ENCODE results near the gene FREM1. TPM values are rescaled to one million over a fixed set of nuclear protein-coding genes. Genes with fewer than 3 reads are reported as not detected.

Gene FREM1
- total RNA-seq, 4 donors from 2014 or later, result 0.53 to 2.8 (median 1.5) TPM

- intact Hi-C loops (cut with DNase I; ENCODE audit: low total_unique reads), result loop anchor here (2.0 kb wide), 1 partner anchor 67 kb away; no protein-coding TSS in a partner anchor
- no peak for DNase-seq (ENCODE audit: low spot score in 2 of 2)
- H3K4me3 ChIP-seq (ENCODE audit: low read depth, poor library complexity, severe bottlenecking), result no peak overlapping the region
- no peak for TF ChIP-seq POLR2A (IDR thresholded peaks at IDR 0.05)
- no peak for TF ChIP-seq CTCF (IDR thresholded peaks at IDR 0.05)
These were observed 96.0 kb downstream of the FREM1 start for GRCh38 chr9:14814249-14814628.

- WGBS, 2 donors, result 52 to 58% methylated on average over 12 of the region's 12 CpGs
- no peak overlapping the region for H3K4me3 ChIP-seq (ENCODE audit: low read depth, poor library complexity, severe bottlenecking)
- TF ChIP-seq CTCF (IDR thresholded peaks at IDR 0.05), result no peak
- intact Hi-C loops (cut with DNase I; ENCODE audit: low total_unique reads), result loop anchor here (2.0 kb wide), 1 partner anchor 67 kb away; no protein-coding TSS in a partner anchor
- no peak for DNase-seq (ENCODE audit: low spot score in 2 of 2)
These were observed 96.6 kb downstream of the FREM1 start for GRCh38 chr9:14813336-14814248.

- TF ChIP-seq CTCF (IDR thresholded peaks at IDR 0.05) (no peak), POLR2A (IDR thresholded peaks at IDR 0.05) (no peak)
- WGBS, 2 donors, result 87 to 90% methylated on average over 6 of the region's 6 CpGs
- intact Hi-C loops (cut with DNase I; ENCODE audit: low total_unique reads), result no loop called here
- H3K4me3 ChIP-seq (ENCODE audit: low read depth, poor library complexity, severe bottlenecking), result no peak overlapping the region
- no peak for DNase-seq (ENCODE audit: low spot score in 2 of 2)
These were observed 97.4 kb downstream of the FREM1 start for GRCh38 chr9:14812806-14813205.

DNA sequence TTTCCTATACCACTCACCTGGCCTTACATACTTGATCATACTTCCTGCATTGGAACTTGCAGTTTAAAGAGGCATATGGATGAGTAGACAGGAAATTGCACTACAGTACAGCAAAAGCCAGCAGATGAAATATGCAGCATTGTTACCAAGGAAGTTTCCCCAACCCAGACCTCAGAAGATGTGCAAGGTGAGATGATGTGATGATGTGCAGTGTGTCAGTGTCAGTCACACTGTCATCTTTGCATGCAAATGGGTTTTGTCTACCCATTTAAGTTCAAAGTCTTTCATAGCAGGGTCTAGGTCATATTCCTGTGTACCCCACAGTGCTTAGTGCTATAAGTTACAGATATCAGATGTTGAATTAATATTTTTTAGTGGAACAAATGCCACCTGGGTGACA is 98.4 kb downstream of the FREM1 start:
- H3K4me3 ChIP-seq (ENCODE audit: low read depth, poor library complexity, severe bottlenecking), result no peak overlapping the region
- intact Hi-C loops (cut with DNase I; ENCODE audit: low total_unique reads), result no loop called here
- TF ChIP-seq POLR2A (IDR thresholded peaks at IDR 0.05), result no peak
- TF ChIP-seq CTCF (IDR thresholded peaks at IDR 0.05), result no peak
- DNase-seq (ENCODE audit: low spot score in 2 of 2), result no peak

GRCh38 chr9:14806941-14807520 is 103.2 kb downstream of the FREM1 start:
- DNase-seq (ENCODE audit: low spot score in 2 of 2), result no peak
- intact Hi-C loops (cut with DNase I; ENCODE audit: low total_unique reads), result no loop called here
- H3K4me3 ChIP-seq (ENCODE audit: low read depth, poor library complexity, severe bottlenecking), result no peak overlapping the region
- TF ChIP-seq CTCF (IDR thresholded peaks at IDR 0.05) (no peak), POLR2A (IDR thresholded peaks at IDR 0.05) (no peak)
- WGBS, 2 donors, result 72 to 74% methylated on average over 6 of the region's 6 CpGs
